PC-9 (cell line): ENCODE measurements around the gene SLC35D2. TPM values are rescaled to one million over a fixed set of nuclear protein-coding genes. Genes with fewer than 3 reads are reported as not detected.
"Not testable (repeated sequence)": the region's sequence is repeated elsewhere in the genome, so short reads cannot be mapped to it uniquely, and the experiment has no call there.

Source experiments
- BruUV-seq: library from RNA; stranded (reverse); fragments of 400-500 nt; replicated peaks from 2 replicates; lab custom pipeline; 2021; lab: Mats Ljungman, UMichigan
- CTCF ChIA-PET: fragments of 300-600 bp; sonication (Branson Sonifier 250); formaldehyde crosslinking; loops from one replicate; lab custom pipeline; 2022; ENCODE audit warnings: antibody characterized with exemption; lab: Charles Lee
- POLR2A ChIA-PET: fragments of 300-600 bp; sonication (Branson Sonifier 250); formaldehyde crosslinking; loops from one replicate; lab custom pipeline; 2022; ENCODE audit warnings: antibody characterized with exemption; ENCODE audit not compliant: unreplicated experiment; lab: Charles Lee
- DNase-seq, 2 experiments: peaks; one replicate each; pipeline versions ENCODE4 v3.0.0 to v3.0.0-alpha.2; 2015 to 2022; ENCODE audit warnings: mixed read lengths in 1 of 2
- H2AFZ ChIP-seq: fragments of 200-600 bp; sonication (generic); 2 replicates; pipeline ENCODE4 v1.8.1; 2017; ENCODE audit warnings: antibody characterized with exemption
- H3F3A ChIP-seq: fragments of 200-600 bp; sonication (generic); 2 replicates; pipeline ENCODE4 v1.8.1; 2017; ENCODE audit warnings: antibody characterized with exemption, mild to moderate bottlenecking, low read depth; ENCODE audit not compliant: insufficient read depth
- H3K27ac ChIP-seq: fragments of 200-600 bp; sonication (generic); 2 replicates; pipeline ENCODE4 v1.6.1; 2016; ENCODE audit warnings: mixed run types
- H3K27me3 ChIP-seq: fragments of 200-600 bp; sonication (generic); 2 replicates; pipeline ENCODE4 v1.6.1; 2016; ENCODE audit warnings: low read depth, mixed run types; ENCODE audit not compliant: insufficient read depth
- H3K36me3 ChIP-seq: fragments of 200-600 bp; sonication (generic); 2 replicates; pipeline ENCODE4 v1.6.1; 2016; ENCODE audit warnings: low read depth, mixed run types
- H3K4me1 ChIP-seq: fragments of 200-600 bp; sonication (generic); replicated peaks from 2 replicates; pipeline ENCODE4 v1.6.1; 2016; ENCODE audit warnings: mixed run types; ENCODE audit not compliant: insufficient read depth
- H3K4me2 ChIP-seq: fragments of 200-600 bp; sonication (generic); 2 replicates; pipeline ENCODE4 v1.6.1; 2017; ENCODE audit warnings: mixed run types
- H3K4me3 ChIP-seq: fragments of 200-600 bp; sonication (generic); 2 replicates; pipeline ENCODE4 v1.6.1; 2016; ENCODE audit warnings: mixed run types
- H3K79me2 ChIP-seq: fragments of 200-600 bp; sonication (generic); 2 replicates; pipeline ENCODE4 v1.6.1; 2017; ENCODE audit warnings: low read depth, mixed run types
- H3K9me2 ChIP-seq: fragments of 200-600 bp; sonication (generic); 2 replicates; pipeline ENCODE4 v1.8.1; 2017; ENCODE audit warnings: mild to moderate bottlenecking; ENCODE audit not compliant: insufficient read depth
- H3K9me3 ChIP-seq: fragments of 200-600 bp; sonication (generic); 2 replicates; pipeline ENCODE4 v1.8.1; 2016; ENCODE audit warnings: low read depth; ENCODE audit not compliant: insufficient read depth
- H4K20me1 ChIP-seq: fragments of 200-600 bp; sonication (generic); 2 replicates; pipeline ENCODE4 v1.8.1; 2017; ENCODE audit not compliant: insufficient read depth
- CTCF ChIP-seq: fragments of 200-600 bp; sonication (generic); conservative IDR thresholded peaks from 2 replicates; pipeline ENCODE4 v1.6.1; 2017; ENCODE audit warnings: mixed run types, antibody characterized with exemption, mild to moderate bottlenecking, moderate library complexity
- EZH2 ChIP-seq: fragments of 200-600 bp; sonication (generic); IDR thresholded peaks from 2 replicates; pipeline ENCODE4 v1.8.0; 2017; ENCODE audit warnings: antibody characterized with exemption, low read depth
- intact Hi-C: fragments of 100-400 bp; cut with micrococcal nuclease; formaldehyde crosslinking; loops from one replicate; pipeline ENCODE4 v1.10.0; 2022; ENCODE audit not compliant: unreplicated experiment
- total RNA-seq: library from RNA; stranded (reverse); gene quantifications from 2 replicates; pipeline ENCODE4 v1.2.3, GENCODE V29; 2021

Gene SLC35D2
- total RNA-seq, 1 experiment from 2014 or later: 27.6 TPM

GRCh38 chr9:96367943-96368342 lies 15.6 kb downstream of the SLC35D2 start:
- no peak for DNase-seq
- no peaks in the 10 kb centered on the region for H3F3A ChIP-seq
- H3K9me3 ChIP-seq: no peaks in the 10 kb centered on the region
- no peaks in the 10 kb centered on the region for H3K36me3 ChIP-seq
- POLR2A ChIA-PET: interaction anchor here (0.6 kb wide), 1 partner anchor 81 kb away, joined by 3 read pairs; no protein-coding TSS in a partner anchor
- no TSS peak for BruUV-seq
- no peaks in the 10 kb centered on the region for H3K27me3 ChIP-seq
- no peak for TF ChIP-seq CTCF
- no peak for TF ChIP-seq EZH2
- no peak overlapping the region for H3K4me2 ChIP-seq
- no peak overlapping the region for H3K4me3 ChIP-seq
- H3K4me1 ChIP-seq: no peaks in the 10 kb centered on the region
- H3K79me2 ChIP-seq: no peaks in the 10 kb centered on the region
- H3K27ac ChIP-seq: no peak overlapping the region
- CTCF ChIA-PET: no interaction called here
- intact Hi-C loops: no loop called here
- H2AFZ ChIP-seq: no peak overlapping the region
- H4K20me1 ChIP-seq: no peaks in the 10 kb centered on the region
- H3K9me2 ChIP-seq: no peaks in the 10 kb centered on the region; the same call in 1 of the 2 replicates

DNA sequence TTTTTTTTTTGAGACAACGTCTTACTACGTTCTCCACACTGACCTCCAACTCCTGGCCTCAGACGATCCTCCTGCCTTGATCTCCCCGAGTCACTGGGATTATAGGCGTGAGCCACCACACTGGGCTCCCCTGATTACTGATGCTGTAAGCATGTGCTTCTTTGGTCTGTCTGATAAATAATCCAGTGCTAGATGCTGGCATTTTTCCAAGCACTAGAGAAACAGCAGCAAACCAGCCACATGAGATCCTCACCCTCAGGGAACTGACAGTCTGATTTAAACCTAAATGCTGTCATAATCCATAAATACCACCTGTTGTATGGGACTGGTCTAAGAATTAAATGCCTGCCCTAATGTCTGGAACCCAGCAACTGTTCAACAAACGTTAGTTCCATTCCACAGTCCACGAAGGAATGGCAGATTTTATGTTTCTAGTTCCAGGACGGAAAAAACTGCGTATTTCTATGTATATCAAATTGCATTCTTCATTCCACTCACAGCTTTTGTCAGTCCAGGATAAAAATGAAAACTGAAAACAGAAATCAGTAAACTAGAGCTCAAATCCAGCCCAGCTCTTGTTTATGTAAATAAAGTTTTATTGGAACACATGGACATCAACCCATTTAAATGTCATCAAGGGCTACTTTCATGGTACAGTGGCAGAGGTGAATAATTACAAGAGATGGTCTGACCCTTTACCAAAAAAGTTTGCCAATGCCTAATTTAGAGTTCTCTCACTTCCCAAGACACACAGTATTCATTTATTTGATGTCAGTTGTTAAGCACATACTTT lies 20.1 kb downstream of the SLC35D2 start:
- Histone ChIP-seq H3K4me1 (no peaks in the 10 kb centered on the region), H3K9me2 (no peaks in the 10 kb centered on the region; the same call in 1 of the 2 replicates), H4K20me1 (no peaks in the 10 kb centered on the region), H3K27ac (no peak overlapping the region), H3K4me3 (no peak overlapping the region), H3K79me2 (no peaks in the 10 kb centered on the region), H3K9me3 (no peaks in the 10 kb centered on the region), H3F3A (no peaks in the 10 kb centered on the region), H3K27me3 (no peaks in the 10 kb centered on the region), H3K4me2 (no peak overlapping the region), H2AFZ (no peak overlapping the region), H3K36me3 (no peaks in the 10 kb centered on the region)
- intact Hi-C loops: no loop called here
- POLR2A ChIA-PET: interaction anchor here (0.6 kb wide), 1 partner anchor 15 kb away, joined by 11 read pairs; no protein-coding TSS in a partner anchor
- no peak for DNase-seq
- CTCF ChIA-PET: interaction anchor here (0.6 to 0.7 kb wide), 2 partner anchors 15 to 174 kb away, joined by 5 to 6 read pairs; no protein-coding TSS in a partner anchor
- no TSS peak for BruUV-seq
- no peak for TF ChIP-seq CTCF
- no peak for TF ChIP-seq EZH2

DNA sequence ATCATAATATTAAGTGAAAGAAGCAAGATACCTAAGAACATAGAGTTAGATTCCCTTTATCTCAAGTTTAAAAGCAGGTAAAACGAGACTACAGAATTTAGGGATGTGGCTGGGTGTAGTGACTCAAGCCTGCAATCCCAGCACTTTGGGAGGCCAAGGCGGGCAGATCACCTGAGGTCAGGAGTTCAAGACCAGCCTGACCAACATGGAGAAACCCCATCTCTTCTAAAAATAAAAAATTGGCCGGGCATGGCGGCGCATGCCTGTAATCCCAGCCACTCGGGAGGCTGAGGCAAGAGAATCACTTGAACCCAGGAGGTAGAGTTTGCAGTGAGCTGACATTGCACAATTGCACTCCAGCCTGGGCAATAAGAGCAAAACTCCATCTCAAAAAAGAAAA lies 21.4 kb downstream of the SLC35D2 start:
- H3K9me2 ChIP-seq, H3K79me2 ChIP-seq, H4K20me1 ChIP-seq, H3F3A ChIP-seq, H3K27me3 ChIP-seq, POLR2A ChIA-PET, H3K27ac ChIP-seq, H3K4me3 ChIP-seq, H3K4me2 ChIP-seq, H3K36me3 ChIP-seq, CTCF ChIA-PET, DNase-seq, H2AFZ ChIP-seq, H3K4me1 ChIP-seq, H3K9me3 ChIP-seq, BruUV-seq, intact Hi-C loops: not testable (repeated sequence)
